Prostate gland (tissue), 1 donor: ENCODE measurements around the gene SLC25A11.

Experiments
- POLR2A ChIP-seq: fragments of 450-650 bp; IDR thresholded peaks from one replicate; pipeline ENCODE4 v1.6.1; 2016; ENCODE audit warnings: antibody characterized with exemption, mild to moderate bottlenecking
- POLR2AphosphoS5 ChIP-seq: sonication (generic); formaldehyde crosslinking; IDR thresholded peaks from one replicate; pipeline ENCODE4 v1.6.1; 2017; ENCODE audit warnings: antibody characterized with exemption

- TF ChIP-seq POLR2A (peak; percentile 86), POLR2AphosphoS5 (peak; percentile 36)
Measured at GRCh38 chr17:4948166-4948930, 8.5 kb upstream of the SLC25A11 start, which contains the start of gene PFN1.
